GM12878 (cell line): ENCODE results near the gene S1PR2. TPM values are rescaled to one million over a fixed set of nuclear protein-coding genes. Genes with fewer than 3 reads are reported as not detected.

ENCODE experiments used
- ATF2 ChIP-seq: IDR thresholded peaks from 2 replicates; pipeline ENCODE4 v1.6.1; 2012; ENCODE audit warnings: low read length, inconsistent platforms
- ATF7 ChIP-seq: fragments of 450-650 bp; IDR thresholded peaks from 2 replicates; pipeline ENCODE4 v1.6.1; 2016; ENCODE audit warnings: low read depth, mild to moderate bottlenecking
- E2F8 ChIP-seq: fragments of 450-650 bp; IDR thresholded peaks from 2 replicates; pipeline ENCODE4 v1.6.1; 2018; ENCODE audit warnings: mild to moderate bottlenecking, low read depth, moderate library complexity; ENCODE audit not compliant: partially characterized antibody
- NKRF ChIP-seq: fragments of 450-650 bp; conservative IDR thresholded peaks from 2 replicates; pipeline ENCODE4 v1.6.1; 2017; ENCODE audit warnings: mild to moderate bottlenecking, moderate library complexity
- PAX5 ChIP-seq: IDR thresholded peaks from 2 replicates; pipeline ENCODE4 v1.6.1; 2011; ENCODE audit warnings: low read depth, low read length, borderline replicate concordance
- SP1 ChIP-seq: IDR thresholded peaks from one replicate; pipeline ENCODE4 v1.6.1; 2011; ENCODE audit warnings: low read depth, low read length
- SUZ12 ChIP-seq: fragments of 200-600 bp; sonication (generic); IDR thresholded peaks from one replicate; pipeline ENCODE4 v1.6.1; 2018; ENCODE audit warnings: antibody characterized with exemption, mild to moderate bottlenecking; ENCODE audit not compliant: unreplicated experiment
- TCF12 ChIP-seq: IDR thresholded peaks from 2 replicates; pipeline ENCODE4 v1.6.1; 2011; ENCODE audit warnings: low read depth, mild to moderate bottlenecking, low read length
- polyA plus RNA-seq, 11 experiments: library from polyadenylated mRNA; depleted of rRNA in 4 of 11; unstranded in 6 of 11; stranded (reverse) in 5 of 11; fragments of >200 nt; fragmentation: Nextera tagmentation in 4 of 11; fragmentation: Illumina TruSeq in 1 of 11; extraction: Ambion mirVana in 4 of 11; extraction: Trizol in 1 of 11; gene quantifications; 1 replicate in 1 of 11; 2 replicates in 10 of 11; pipeline versions ENCODE4 v1.2.1 to v1.2.3, GENCODE V29; 2011 to 2016; ENCODE audit warnings: inconsistent platforms in 2 of 11, missing spikeins in 2 of 11, low read depth in 1 of 11
- total RNA-seq, 4 experiments: library from RNA; depleted of rRNA in 3 of 4; stranded (reverse); fragments of >200 nt in 3 of 4; fragmentation: Illumina TruSeq in 1 of 4; extraction: Trizol in 1 of 4; gene quantifications; 2 replicates each; pipeline versions ENCODE4 v1.2.1 to v1.2.3, GENCODE V29; 2013 to 2021
- TF ChIP-seq, protein P1 (sequence below): fragments of 450-650 bp; IDR thresholded peaks from 2 replicates; pipeline ENCODE4 v1.6.1; 2016; ENCODE audit warnings: mild to moderate bottlenecking, moderate library complexity, borderline replicate concordance
- TF ChIP-seq, protein P2 (sequence below): IDR thresholded peaks from 2 replicates; pipeline ENCODE4 v1.6.1; 2011; ENCODE audit warnings: borderline replicate concordance, low read depth, mild to moderate bottlenecking, moderate library complexity, low read length; ENCODE audit not compliant: insufficient read depth, poor library complexity, severe bottlenecking
- TF ChIP-seq, protein P3 (sequence below): IDR thresholded peaks from 2 replicates; pipeline ENCODE4 v1.6.1; 2012; ENCODE audit warnings: low read depth, low read length, improper control_type of control experiment
- TF ChIP-seq, protein P4 (sequence below): fragments of 450-650 bp; IDR thresholded peaks from 2 replicates; pipeline ENCODE4 v1.6.1; 2017; ENCODE audit warnings: mild to moderate bottlenecking

S1PR2 gene
- total and polyA plus RNA-seq, 10 of the 15 experiments (the other 5 are each of a cell fraction or from before 2014, with no cell fraction given): 4.9 to 26.8 (median 11.6) TPM

GRCh38 chr19:10230861-10231611 is at the start of gene S1PR2 (continued):
- TF ChIP-seq, protein P1, sequence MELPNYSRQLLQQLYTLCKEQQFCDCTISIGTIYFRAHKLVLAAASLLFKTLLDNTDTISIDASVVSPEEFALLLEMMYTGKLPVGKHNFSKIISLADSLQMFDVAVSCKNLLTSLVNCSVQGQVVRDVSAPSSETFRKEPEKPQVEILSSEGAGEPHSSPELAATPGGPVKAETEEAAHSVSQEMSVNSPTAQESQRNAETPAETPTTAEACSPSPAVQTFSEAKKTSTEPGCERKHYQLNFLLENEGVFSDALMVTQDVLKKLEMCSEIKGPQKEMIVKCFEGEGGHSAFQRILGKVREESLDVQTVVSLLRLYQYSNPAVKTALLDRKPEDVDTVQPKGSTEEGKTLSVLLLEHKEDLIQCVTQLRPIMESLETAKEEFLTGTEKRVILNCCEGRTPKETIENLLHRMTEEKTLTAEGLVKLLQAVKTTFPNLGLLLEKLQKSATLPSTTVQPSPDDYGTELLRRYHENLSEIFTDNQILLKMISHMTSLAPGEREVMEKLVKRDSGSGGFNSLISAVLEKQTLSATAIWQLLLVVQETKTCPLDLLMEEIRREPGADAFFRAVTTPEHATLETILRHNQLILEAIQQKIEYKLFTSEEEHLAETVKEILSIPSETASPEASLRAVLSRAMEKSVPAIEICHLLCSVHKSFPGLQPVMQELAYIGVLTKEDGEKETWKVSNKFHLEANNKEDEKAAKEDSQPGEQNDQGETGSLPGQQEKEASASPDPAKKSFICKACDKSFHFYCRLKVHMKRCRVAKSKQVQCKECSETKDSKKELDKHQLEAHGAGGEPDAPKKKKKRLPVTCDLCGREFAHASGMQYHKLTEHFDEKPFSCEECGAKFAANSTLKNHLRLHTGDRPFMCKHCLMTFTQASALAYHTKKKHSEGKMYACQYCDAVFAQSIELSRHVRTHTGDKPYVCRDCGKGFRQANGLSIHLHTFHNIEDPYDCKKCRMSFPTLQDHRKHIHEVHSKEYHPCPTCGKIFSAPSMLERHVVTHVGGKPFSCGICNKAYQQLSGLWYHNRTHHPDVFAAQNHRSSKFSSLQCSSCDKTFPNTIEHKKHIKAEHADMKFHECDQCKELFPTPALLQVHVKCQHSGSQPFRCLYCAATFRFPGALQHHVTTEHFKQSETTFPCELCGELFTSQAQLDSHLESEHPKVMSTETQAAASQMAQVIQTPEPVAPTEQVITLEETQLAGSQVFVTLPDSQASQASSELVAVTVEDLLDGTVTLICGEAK: no peak
- TF ChIP-seq, protein P2, sequence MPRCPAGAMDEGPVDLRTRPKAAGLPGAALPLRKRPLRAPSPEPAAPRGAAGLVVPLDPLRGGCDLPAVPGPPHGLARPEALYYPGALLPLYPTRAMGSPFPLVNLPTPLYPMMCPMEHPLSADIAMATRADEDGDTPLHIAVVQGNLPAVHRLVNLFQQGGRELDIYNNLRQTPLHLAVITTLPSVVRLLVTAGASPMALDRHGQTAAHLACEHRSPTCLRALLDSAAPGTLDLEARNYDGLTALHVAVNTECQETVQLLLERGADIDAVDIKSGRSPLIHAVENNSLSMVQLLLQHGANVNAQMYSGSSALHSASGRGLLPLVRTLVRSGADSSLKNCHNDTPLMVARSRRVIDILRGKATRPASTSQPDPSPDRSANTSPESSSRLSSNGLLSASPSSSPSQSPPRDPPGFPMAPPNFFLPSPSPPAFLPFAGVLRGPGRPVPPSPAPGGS: no peak
- no peak; the same call in 1 of the 2 replicates for TF ChIP-seq ATF2
- no peak for TF ChIP-seq E2F8
- TF ChIP-seq, protein P3, sequence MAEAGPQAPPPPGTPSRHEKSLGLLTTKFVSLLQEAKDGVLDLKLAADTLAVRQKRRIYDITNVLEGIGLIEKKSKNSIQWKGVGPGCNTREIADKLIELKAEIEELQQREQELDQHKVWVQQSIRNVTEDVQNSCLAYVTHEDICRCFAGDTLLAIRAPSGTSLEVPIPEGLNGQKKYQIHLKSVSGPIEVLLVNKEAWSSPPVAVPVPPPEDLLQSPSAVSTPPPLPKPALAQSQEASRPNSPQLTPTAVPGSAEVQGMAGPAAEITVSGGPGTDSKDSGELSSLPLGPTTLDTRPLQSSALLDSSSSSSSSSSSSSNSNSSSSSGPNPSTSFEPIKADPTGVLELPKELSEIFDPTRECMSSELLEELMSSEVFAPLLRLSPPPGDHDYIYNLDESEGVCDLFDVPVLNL: no peak
- peak; percentile 64 for TF ChIP-seq NKRF
- TF ChIP-seq SUZ12: no peak
- peak; percentile 81 for TF ChIP-seq TCF12
- TF ChIP-seq, protein P4, sequence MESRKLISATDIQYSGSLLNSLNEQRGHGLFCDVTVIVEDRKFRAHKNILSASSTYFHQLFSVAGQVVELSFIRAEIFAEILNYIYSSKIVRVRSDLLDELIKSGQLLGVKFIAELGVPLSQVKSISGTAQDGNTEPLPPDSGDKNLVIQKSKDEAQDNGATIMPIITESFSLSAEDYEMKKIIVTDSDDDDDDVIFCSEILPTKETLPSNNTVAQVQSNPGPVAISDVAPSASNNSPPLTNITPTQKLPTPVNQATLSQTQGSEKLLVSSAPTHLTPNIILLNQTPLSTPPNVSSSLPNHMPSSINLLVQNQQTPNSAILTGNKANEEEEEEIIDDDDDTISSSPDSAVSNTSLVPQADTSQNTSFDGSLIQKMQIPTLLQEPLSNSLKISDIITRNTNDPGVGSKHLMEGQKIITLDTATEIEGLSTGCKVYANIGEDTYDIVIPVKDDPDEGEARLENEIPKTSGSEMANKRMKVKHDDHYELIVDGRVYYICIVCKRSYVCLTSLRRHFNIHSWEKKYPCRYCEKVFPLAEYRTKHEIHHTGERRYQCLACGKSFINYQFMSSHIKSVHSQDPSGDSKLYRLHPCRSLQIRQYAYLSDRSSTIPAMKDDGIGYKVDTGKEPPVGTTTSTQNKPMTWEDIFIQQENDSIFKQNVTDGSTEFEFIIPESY: no peak
- TF ChIP-seq SP1: peak; percentile 12
- TF ChIP-seq ATF7: peak; percentile 91; the same call in 1 of the 2 replicates
- TF ChIP-seq PAX5: no peak
